NT2/D1 (cell line): Measurements from ENCODE around the gene INO80.

Source experiments
- SUZ12 ChIP-seq: IDR thresholded peaks from 2 replicates; pipeline ENCODE4 v1.6.1; 2011; ENCODE audit not compliant: insufficient read length, insufficient read depth; ENCODE audit errors: extremely low read depth
- YY1 ChIP-seq: IDR thresholded peaks from 2 replicates; pipeline ENCODE4 v1.6.1; 2011; ENCODE audit not compliant: insufficient read length, insufficient read depth
- ZNF274 ChIP-seq: IDR thresholded peaks from 2 replicates; pipeline ENCODE4 v1.6.1; 2011; ENCODE audit warnings: mild to moderate bottlenecking, low read depth, low read length

DNA sequence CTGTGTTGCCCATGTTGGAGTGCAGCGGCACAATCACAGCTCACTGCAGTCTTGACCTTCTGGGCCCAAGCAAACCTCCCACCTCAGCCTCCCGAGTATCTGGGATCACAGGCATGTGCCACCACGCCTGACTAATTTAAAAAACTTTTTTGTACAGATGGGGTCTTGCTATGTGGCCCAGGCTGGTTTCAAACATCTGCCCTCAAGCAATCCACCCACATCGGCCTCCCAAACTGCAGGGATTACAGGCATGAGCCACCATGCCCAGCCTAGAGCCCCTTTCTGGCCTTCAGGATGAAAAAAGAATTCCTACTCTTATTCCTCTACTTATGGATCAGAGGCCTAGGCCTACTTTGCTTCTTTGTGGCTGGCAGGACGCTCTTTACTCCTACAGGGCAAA, 123.3 kb downstream of the INO80 start:
- TF ChIP-seq ZNF274 (no peak), YY1 (no peak), SUZ12 (no peak)
